GM23338 (cell line): ENCODE results near the gene TNPO3.

Experiments
- CREB1 ChIP-seq: fragments of 250-450 bp; sonication (Bioruptor Pico); IDR thresholded peaks from 2 replicates; pipeline ENCODE4 v1.5.0; 2020; ENCODE audit warnings: low read depth, mild to moderate bottlenecking, moderate library complexity
- CTCF ChIP-seq, 2 experiments: fragments of 200-600 bp in 1 of 2; sonication (generic) in 1 of 2; conservative IDR thresholded peaks; 2 replicates each; pipeline versions ENCODE4 v1.5.1 to v1.6.1; 2016 to 2017; ENCODE audit warnings: antibody characterized with exemption in 2 of 2, low read depth in 2 of 2, mild to moderate bottlenecking in 2 of 2, moderate library complexity in 1 of 2
- ETS1 ChIP-seq: IDR thresholded peaks from 2 replicates; pipeline ENCODE4 v1.6.1; 2016; ENCODE audit warnings: antibody characterized with exemption
- EZH2 ChIP-seq: fragments of 200-600 bp; sonication (generic); IDR thresholded peaks from one replicate; pipeline ENCODE4 v1.8.0; 2017; ENCODE audit warnings: antibody characterized with exemption, mild to moderate bottlenecking, low read depth; ENCODE audit not compliant: unreplicated experiment
- EZH2phosphoT487 ChIP-seq: fragments of 200-600 bp; sonication (generic); IDR thresholded peaks from one replicate; pipeline ENCODE4 v1.8.1; 2018; ENCODE audit warnings: antibody characterized with exemption; ENCODE audit not compliant: unreplicated experiment
- JUNB ChIP-seq: IDR thresholded peaks from one replicate; pipeline ENCODE4 v1.6.1; 2016; ENCODE audit warnings: antibody characterized with exemption; ENCODE audit not compliant: unreplicated experiment
- NANOG ChIP-seq: IDR thresholded peaks from 2 replicates; pipeline ENCODE4 v1.6.1; 2016; ENCODE audit warnings: antibody characterized with exemption, borderline replicate concordance
- POLR2AphosphoS5 ChIP-seq: IDR thresholded peaks from 2 replicates; pipeline ENCODE4 v1.6.1; 2016; ENCODE audit warnings: antibody characterized with exemption, low read depth
- REST ChIP-seq: IDR thresholded peaks from one replicate; pipeline ENCODE4 v1.6.1; 2018; ENCODE audit warnings: antibody characterized with exemption; ENCODE audit not compliant: unreplicated experiment
- STAT1 ChIP-seq: IDR thresholded peaks from one replicate; pipeline ENCODE4 v1.6.1; 2016; ENCODE audit warnings: antibody characterized with exemption; ENCODE audit not compliant: unreplicated experiment
- ZNF114 ChIP-seq: fragments of 250-450 bp; sonication (Bioruptor Pico); IDR thresholded peaks from 2 replicates; pipeline ENCODE4 v1.5.0; 2020; ENCODE audit warnings: mild to moderate bottlenecking, moderate library complexity
- ZNF462 ChIP-seq: fragments of 250-450 bp; sonication (Bioruptor Pico); IDR thresholded peaks from 2 replicates; pipeline ENCODE4 v1.5.0; 2020; ENCODE audit warnings: mild to moderate bottlenecking, moderate library complexity

GRCh38 chr7:128935342-128935730 is 119.6 kb downstream of the TNPO3 start:
- no peak for TF ChIP-seq POLR2AphosphoS5
- TF ChIP-seq CTCF (conservative IDR thresholded peaks at IDR 0.05; ENCODE audit: low read depth in 2 of 2): no peak
- no peak for TF ChIP-seq REST
- no peak for TF ChIP-seq EZH2
- no peak for TF ChIP-seq CREB1 (CRISPR knock-in tag)
- TF ChIP-seq EZH2phosphoT487: no peak
- no peak for TF ChIP-seq NANOG
- TF ChIP-seq JUNB: no peak
- TF ChIP-seq STAT1: no peak
- TF ChIP-seq ZNF462 (CRISPR knock-in tag): no peak
- TF ChIP-seq ZNF114 (CRISPR knock-in tag): no peak
- no peak for TF ChIP-seq ETS1
